ENCODE results near the gene HERPUD1. TPM values are rescaled to one million over a fixed set of nuclear protein-coding genes. Genes with fewer than 3 reads are reported as not detected.

HERPUD1 gene
- total RNA-seq, 1 experiment from 2014 or later = 27.1 TPM

DNA sequence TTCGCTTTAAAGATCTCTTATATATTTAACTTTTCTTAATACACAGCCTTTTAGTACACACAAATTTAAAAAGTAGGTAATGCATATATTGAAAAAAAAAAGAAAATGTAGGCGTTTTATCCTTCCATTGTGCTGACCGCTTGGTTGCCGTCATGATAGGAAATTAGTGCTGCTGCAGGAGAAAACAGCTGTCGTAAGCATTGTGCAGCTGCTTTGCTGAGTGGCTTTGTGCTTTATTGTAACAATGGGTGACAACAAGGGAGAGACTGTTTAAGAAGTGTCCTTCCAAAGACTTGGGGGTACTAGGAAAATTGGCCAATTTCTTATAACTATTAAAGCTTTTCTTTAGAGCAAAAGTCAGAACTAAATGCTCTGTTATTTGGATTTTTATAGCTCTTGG is 5.0 kb downstream of the HERPUD1 start:
- DNase-seq = no peak
- Histone ChIP-seq H3K36me3 (replicated peaks; ENCODE audit: control insufficient read depth, insufficient read depth, low read length) (peaks cover 34% of the 10 kb centered on the region), H3K27me3 (ENCODE audit: control insufficient read depth, insufficient read depth, low read length) (no peaks in the 10 kb centered on the region), H3K4me3 (ENCODE audit: insufficient read depth, low read depth, low read length) (no peak overlapping the region)

DNA sequence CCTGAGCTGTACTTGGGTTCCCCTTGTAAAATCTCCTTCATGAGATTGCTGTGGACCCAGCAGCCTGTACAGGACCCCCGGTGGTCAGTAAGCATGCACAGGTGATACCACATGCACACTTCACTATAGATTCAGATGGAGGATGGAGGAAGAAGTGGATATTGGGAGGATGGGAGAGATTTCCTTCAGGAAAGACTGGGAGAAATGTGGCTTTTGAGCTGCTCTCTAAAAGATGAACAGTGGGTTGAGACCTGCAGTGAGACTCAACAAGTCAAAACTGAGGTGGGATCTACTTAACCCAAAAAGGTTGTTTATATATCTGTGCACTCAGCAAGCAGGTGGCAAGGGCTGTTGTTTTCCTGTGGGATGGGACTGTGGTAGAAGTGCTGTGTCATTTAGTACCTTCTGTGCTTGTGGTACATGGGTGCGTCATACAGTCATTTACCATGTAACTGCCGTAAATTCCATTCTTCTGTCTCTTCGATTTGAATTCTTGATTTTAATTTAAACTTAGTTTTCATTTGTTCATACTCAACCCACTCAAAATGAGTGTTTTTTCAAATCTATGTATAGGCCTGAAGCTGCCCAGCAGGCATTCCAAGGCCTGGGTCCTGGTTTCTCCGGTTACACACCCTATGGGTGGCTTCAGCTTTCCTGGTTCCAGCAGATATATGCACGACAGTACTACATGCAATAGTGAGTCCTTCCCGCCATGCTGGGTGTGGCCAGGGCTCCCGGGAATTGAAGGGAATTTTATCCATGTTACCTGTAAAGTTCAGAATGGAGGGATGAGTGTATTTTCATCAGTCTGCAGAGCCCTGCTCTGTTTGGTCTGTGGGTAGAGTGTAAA is 6.9 kb downstream of the HERPUD1 start:
- no peak for DNase-seq
- H3K36me3 ChIP-seq (replicated peaks; ENCODE audit: control insufficient read depth, insufficient read depth, low read length) = peaks cover 43% of the 10 kb centered on the region
- no peak overlapping the region for H3K4me3 ChIP-seq (ENCODE audit: insufficient read depth, low read depth, low read length)
- no peaks in the 10 kb centered on the region for H3K27me3 ChIP-seq (ENCODE audit: control insufficient read depth, insufficient read depth, low read length)

DNA sequence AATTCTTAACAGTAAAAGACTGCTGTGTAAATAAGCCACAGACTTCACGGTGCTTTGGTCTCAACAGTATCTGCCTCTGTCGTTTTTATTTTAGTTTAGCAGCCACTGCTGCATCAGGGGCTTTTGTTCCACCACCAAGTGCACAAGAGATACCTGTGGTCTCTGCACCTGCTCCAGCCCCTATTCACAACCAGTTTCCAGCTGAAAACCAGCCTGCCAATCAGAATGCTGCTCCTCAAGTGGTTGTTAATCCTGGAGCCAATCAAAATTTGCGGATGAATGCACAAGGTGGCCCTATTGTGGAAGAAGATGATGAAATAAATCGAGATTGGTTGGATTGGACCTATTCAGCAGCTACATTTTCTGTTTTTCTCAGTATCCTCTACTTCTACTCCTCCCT is 7.9 kb downstream of the HERPUD1 start:
- H3K27me3 ChIP-seq (ENCODE audit: control insufficient read depth, insufficient read depth, low read length) = no peaks in the 10 kb centered on the region
- no peak overlapping the region for H3K4me3 ChIP-seq (ENCODE audit: insufficient read depth, low read depth, low read length)
- peaks cover 45% of the 10 kb centered on the region for H3K36me3 ChIP-seq (replicated peaks; ENCODE audit: control insufficient read depth, insufficient read depth, low read length)
- DNase-seq = no peak

- Histone ChIP-seq H3K4me3 (ENCODE audit: insufficient read depth, low read depth, low read length) (no peak overlapping the region), H3K27me3 (ENCODE audit: control insufficient read depth, insufficient read depth, low read length) (no peaks in the 10 kb centered on the region), H3K36me3 (replicated peaks; ENCODE audit: control insufficient read depth, insufficient read depth, low read length) (peaks cover 44% of the 10 kb centered on the region)
- no peak for DNase-seq
Measured at GRCh38 chr16:56941092-56941491, 9.2 kb downstream of the HERPUD1 start.

DNA sequence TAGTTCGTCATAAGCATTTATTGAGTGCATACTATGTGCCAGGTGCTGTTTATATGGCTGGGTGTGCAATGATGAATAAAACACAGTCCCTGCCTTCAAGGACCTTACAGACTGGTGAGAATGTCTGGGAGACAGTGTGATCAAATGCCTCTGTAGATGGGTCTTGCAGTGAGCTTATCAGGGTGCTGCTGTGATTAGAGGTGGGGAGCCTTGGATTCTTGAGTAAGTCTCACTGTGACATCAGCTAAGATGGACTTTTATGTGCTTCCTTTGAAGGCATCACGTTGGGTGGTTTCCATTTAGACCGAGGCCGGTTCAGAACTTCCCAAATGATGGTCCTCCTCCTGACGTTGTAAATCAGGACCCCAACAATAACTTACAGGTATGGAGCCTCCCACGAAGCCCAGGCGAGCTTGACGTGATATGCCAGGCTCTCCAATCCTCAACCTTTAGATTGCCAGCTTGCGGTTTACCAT is 10.0 kb downstream of the HERPUD1 start:
- H3K36me3 ChIP-seq (replicated peaks; ENCODE audit: control insufficient read depth, insufficient read depth, low read length) = peaks cover 37% of the 10 kb centered on the region
- H3K27me3 ChIP-seq (ENCODE audit: control insufficient read depth, insufficient read depth, low read length) = no peaks in the 10 kb centered on the region
- no peak overlapping the region for H3K4me3 ChIP-seq (ENCODE audit: insufficient read depth, low read depth, low read length)
- DNase-seq = no peak

DNA sequence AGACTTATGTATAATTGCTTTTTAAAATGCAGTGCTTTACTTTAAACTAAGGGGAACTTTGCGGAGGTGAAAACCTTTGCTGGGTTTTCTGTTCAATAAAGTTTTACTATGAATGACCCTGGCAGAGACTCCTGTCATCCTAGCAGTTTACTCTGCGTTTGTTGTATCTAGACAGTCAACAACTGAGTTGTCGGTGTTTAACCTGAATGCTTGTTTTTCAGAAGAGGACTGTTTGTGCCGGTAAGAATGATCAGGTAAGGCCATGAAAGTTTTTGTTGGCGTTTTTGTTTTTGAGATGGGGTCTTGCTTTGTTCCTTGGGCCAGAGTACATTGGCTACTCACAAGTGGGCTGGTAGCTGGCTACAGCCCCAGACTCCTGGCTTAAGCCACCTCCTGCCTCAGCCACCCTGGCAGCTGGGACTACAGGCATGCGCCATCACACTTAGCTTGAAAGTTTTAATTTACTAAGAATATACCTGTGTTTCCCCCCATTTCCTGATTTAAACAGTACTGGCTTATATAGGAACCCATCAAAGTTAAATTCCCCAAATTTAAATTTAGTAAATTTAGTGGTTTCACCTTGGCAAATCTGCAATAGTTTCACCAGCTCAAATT is 11.9 kb downstream of the HERPUD1 start:
- no peaks in the 10 kb centered on the region for H3K27me3 ChIP-seq (ENCODE audit: control insufficient read depth, insufficient read depth, low read length)
- no peak for DNase-seq
- peaks cover 28% of the 10 kb centered on the region for H3K36me3 ChIP-seq (replicated peaks; ENCODE audit: control insufficient read depth, insufficient read depth, low read length)
- H3K4me3 ChIP-seq (ENCODE audit: insufficient read depth, low read depth, low read length) = no peak overlapping the region

GRCh38 chr16:56944954-56945839 is 13.3 kb downstream of the HERPUD1 start:
- Histone ChIP-seq H3K4me3 (ENCODE audit: insufficient read depth, low read depth, low read length) (no peak overlapping the region), H3K27me3 (ENCODE audit: control insufficient read depth, insufficient read depth, low read length) (no peaks in the 10 kb centered on the region), H3K36me3 (replicated peaks; ENCODE audit: control insufficient read depth, insufficient read depth, low read length) (peaks cover 21% of the 10 kb centered on the region)
- no peak for DNase-seq

GRCh38 chr16:56945847-56946527 is 14.0 kb downstream of the HERPUD1 start:
- Histone ChIP-seq H3K27me3 (ENCODE audit: control insufficient read depth, insufficient read depth, low read length) (no peaks in the 10 kb centered on the region), H3K36me3 (replicated peaks; ENCODE audit: control insufficient read depth, insufficient read depth, low read length) (peaks cover 18% of the 10 kb centered on the region), H3K4me3 (ENCODE audit: insufficient read depth, low read depth, low read length) (no peak overlapping the region)
- no peak for DNase-seq

DNA sequence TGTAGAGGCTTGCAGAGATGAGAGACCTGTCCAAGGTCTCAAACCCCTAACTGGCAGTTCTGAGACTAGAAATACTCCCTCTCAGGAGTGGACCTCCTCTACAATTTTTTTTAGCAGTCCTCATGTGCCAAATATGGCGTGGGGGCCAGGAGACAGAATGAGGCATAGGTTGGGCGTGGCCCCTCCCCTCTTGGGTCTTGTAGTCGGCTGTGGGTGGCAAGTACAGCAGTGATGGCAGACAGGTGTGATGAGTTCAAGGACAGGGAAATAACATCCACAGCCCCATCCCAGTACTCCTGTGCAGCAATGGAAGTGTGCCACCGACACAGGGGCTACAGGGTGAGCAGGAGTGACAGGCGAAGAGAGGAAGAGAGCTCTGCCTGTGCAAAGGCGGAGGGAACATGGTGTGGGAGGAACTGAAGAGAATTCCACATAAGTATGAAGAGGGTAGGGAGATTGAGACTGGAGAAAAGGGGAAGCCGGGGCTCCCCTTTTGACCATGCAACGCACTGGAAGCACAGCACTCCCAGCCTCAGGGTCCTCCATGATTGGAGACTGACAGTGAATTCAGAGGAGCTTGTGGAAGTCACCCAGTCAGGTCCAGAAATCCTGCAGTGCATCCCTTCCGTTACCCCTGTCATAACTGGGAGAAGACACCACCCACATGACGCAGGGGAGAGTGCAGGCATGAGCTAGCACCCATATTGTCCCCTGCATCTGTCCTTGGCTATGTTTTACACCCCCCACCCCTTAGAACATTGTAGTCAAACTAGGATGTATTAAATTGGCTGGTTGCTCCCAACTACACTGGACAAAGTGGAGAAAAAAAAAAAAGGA is 15.0 kb downstream of the HERPUD1 start:
- peaks cover 12% of the 10 kb centered on the region for H3K36me3 ChIP-seq (replicated peaks; ENCODE audit: control insufficient read depth, insufficient read depth, low read length)
- H3K27me3 ChIP-seq (ENCODE audit: control insufficient read depth, insufficient read depth, low read length) = no peaks in the 10 kb centered on the region
- H3K4me3 ChIP-seq (ENCODE audit: insufficient read depth, low read depth, low read length) = no peak overlapping the region
- no peak for DNase-seq

GRCh38 chr16:56947604-56947995 is 15.7 kb downstream of the HERPUD1 start:
- Histone ChIP-seq H3K4me3 (ENCODE audit: insufficient read depth, low read depth, low read length) (no peak overlapping the region), H3K36me3 (replicated peaks; ENCODE audit: control insufficient read depth, insufficient read depth, low read length) (peaks cover 11% of the 10 kb centered on the region), H3K27me3 (ENCODE audit: control insufficient read depth, insufficient read depth, low read length) (no peaks in the 10 kb centered on the region)
- DNase-seq = no peak

DNA sequence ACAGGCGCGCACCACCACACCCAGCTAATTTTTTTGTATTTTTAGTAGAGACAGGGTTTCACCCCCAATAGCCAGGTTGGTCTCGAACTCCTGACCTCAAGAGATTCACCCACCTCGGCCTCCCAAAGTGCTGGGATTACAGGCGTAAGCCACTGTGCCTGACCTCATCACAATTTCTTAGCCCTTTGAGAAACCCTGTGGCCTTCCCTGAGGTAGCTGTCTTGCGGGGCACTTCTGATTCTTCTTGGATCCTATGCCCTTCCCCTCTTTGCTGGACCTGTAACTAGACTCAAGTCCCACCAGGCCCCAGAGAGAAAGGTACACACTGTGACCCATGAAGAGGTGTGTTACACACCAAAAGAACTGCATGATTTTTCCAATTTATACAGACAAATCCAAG is 16.3 kb downstream of the HERPUD1 start:
- Histone ChIP-seq H3K36me3 (replicated peaks; ENCODE audit: control insufficient read depth, insufficient read depth, low read length) (peaks cover 7% of the 10 kb centered on the region), H3K27me3 (ENCODE audit: control insufficient read depth, insufficient read depth, low read length) (no peaks in the 10 kb centered on the region), H3K4me3 (ENCODE audit: insufficient read depth, low read depth, low read length) (no peak overlapping the region)
- DNase-seq = no peak

- Histone ChIP-seq H3K27me3 (ENCODE audit: control insufficient read depth, insufficient read depth, low read length) (no peaks in the 10 kb centered on the region), H3K36me3 (replicated peaks; ENCODE audit: control insufficient read depth, insufficient read depth, low read length) (peaks cover 1% of the 10 kb centered on the region), H3K4me3 (ENCODE audit: insufficient read depth, low read depth, low read length) (no peak overlapping the region)
- DNase-seq = no peak
Measured at GRCh38 chr16:56950051-56950450, 18.1 kb downstream of the HERPUD1 start.

DNA sequence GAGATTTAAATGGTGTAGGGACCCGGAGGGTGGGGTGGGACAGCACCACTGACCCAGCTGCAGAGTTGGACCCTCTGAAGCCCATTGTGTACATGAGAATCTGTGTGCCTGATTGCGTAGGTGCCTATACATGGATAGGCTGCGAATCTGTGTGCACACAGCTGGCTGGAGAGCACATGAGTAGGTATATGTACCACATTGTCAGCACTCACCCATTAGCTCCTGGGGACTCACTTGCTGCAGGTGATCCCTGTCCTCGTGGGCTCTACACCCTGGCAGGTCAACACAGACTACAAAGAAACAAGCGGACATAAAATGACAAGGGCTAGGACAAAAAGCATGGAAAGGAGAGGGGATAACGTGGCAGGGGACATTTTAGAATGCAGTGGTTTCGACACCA is 18.5 kb downstream of the HERPUD1 start:
- no peak overlapping the region for H3K4me3 ChIP-seq (ENCODE audit: insufficient read depth, low read depth, low read length)
- DNase-seq = no peak
- no peaks in the 10 kb centered on the region for H3K27me3 ChIP-seq (ENCODE audit: control insufficient read depth, insufficient read depth, low read length)
- H3K36me3 ChIP-seq (replicated peaks; ENCODE audit: control insufficient read depth, insufficient read depth, low read length) = no peaks in the 10 kb centered on the region; the same call in none of the 2 replicates

All from H7 (cell line).